GM12892 (cell line): ENCODE measurements around the gene TMEM123.

Experiments
- POLR2A ChIP-seq: IDR thresholded peaks from 2 replicates; pipeline ENCODE4 v1.6.1; 2011; ENCODE audit warnings: low read depth, low read length, control low read depth
- POLR2AphosphoS5 ChIP-seq: IDR thresholded peaks from 2 replicates; pipeline ENCODE4 v1.6.1; 2011; ENCODE audit warnings: low read depth, low read length, control low read depth

DNA sequence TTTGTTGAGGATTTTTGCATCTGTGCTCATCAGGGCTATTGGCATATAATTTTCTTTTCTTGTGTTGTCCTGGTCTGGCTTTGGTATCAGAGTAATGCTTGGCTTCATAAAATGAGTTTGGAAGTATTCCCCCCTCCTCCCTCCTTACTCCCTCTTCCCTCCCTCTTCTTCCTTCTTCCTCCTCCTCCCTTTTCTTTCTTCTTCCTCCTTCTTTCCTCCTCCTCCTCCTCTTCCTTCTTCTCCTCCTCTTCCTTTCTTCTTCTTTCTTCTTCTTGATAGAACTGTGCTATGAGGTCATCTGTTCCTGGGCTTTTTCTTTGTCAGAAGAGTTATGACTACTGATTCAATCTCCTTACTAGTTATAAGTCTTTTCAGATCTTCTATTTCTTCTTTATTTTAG is 95.4 kb downstream of the TMEM123 start:
- TF ChIP-seq POLR2A (no peak), POLR2AphosphoS5 (no peak)
